Measurements from ENCODE around the gene RBM23.

DNA sequence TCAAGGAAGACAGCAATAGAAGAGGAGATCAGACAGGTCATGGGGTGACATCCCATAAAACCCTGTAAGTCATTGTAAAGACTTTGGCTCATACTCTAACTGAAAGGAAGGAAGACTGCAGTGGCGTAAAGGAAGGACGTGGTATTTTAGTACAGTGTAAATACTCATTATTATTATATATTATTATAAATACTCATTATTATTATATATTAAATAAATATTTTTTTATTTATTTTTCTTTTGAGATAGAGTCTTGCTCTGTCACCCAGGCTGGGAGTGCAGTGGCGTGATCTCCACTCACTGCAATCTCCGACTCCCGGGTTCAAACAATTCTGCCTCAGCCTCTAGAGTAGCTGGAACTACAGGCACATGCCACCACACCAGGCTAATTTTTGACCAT, 62.5 kb downstream of the RBM23 start:
- TF ChIP-seq, protein P1, sequence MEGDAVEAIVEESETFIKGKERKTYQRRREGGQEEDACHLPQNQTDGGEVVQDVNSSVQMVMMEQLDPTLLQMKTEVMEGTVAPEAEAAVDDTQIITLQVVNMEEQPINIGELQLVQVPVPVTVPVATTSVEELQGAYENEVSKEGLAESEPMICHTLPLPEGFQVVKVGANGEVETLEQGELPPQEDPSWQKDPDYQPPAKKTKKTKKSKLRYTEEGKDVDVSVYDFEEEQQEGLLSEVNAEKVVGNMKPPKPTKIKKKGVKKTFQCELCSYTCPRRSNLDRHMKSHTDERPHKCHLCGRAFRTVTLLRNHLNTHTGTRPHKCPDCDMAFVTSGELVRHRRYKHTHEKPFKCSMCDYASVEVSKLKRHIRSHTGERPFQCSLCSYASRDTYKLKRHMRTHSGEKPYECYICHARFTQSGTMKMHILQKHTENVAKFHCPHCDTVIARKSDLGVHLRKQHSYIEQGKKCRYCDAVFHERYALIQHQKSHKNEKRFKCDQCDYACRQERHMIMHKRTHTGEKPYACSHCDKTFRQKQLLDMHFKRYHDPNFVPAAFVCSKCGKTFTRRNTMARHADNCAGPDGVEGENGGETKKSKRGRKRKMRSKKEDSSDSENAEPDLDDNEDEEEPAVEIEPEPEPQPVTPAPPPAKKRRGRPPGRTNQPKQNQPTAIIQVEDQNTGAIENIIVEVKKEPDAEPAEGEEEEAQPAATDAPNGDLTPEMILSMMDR (IDR thresholded peaks at IDR 0.05) = no peak
- TF ChIP-seq EZH2phosphoT487 (IDR thresholded peaks at IDR 0.05) = no peak
- TF ChIP-seq EZH2 (IDR thresholded peaks at IDR 0.05) = no peak
